Measurements from ENCODE around the gene PUSL1.

Gene PUSL1

DNA sequence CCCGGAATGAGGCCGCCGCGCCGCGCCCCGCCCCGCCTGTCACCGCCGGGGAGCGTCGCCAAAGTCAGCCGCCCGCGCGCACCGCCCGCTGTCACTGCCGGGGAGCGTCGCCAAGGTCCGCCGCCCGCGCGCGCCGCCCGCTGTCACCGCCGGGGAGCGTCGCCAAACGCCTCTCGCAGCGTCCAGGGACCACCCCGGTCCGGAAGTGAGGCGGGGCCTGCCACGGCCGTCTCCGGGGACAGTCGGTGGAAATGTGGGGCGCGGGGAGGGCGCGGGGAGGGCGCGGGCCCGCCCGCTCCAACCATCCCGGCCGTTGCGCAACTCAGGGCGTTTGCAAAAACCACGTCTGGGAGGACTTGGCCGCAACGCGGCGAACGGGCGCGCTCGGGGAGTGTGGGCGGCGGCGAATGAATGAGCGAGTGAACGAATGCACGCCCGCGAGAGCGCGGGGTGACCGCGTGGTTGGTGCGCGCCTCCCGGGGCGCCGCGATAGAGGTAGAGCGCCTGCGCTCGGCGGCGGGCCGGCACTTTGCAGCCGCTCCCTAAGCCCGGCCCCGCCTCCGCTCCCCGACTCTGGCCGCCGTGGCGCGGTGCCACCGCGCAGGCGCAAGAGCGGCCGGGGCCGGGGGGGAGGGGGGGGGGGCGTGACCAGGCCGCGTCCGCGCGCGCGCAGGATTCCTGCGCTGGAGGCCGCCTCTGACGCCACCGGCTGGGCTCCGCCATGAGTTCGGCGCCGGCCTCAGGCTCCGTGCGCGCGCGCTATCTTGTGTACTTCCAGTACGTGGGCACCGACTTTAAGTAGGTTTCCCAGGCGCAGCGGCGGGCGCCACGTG is at the start of gene PUSL1, which contains the start of gene ACAP3:
TSS of gene PUSL1 (plus strand) at position 675 of the 833 bp plus-strand sequence. CDS start at position 722, 47 bp downstream.
TSS of gene ACAP3 (minus strand) at position 8 of the 833 bp plus-strand sequence. CDS start 115 bp downstream, outside the sequence.
- peak; percentile 86 for DNase-seq

DNA sequence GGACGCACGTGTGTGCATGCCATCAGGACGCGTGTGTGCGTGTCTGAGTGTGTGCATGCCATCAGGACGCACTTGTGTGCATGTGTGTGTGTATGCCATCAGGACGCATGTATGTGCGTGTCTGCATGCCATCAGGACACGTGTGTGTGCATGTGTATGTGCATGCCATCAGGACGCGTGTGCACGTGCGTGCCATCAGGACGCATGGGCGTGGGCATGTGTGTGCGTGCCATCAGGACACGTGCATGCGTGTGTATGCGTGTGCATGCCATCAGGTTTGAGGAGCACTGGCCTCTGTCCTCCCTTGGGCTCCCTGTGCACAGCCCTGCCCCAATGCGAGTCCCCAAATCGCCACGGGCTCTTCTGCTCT is 49.3 kb upstream of the PUSL1 start:
- DNase-seq: no peak

DNA sequence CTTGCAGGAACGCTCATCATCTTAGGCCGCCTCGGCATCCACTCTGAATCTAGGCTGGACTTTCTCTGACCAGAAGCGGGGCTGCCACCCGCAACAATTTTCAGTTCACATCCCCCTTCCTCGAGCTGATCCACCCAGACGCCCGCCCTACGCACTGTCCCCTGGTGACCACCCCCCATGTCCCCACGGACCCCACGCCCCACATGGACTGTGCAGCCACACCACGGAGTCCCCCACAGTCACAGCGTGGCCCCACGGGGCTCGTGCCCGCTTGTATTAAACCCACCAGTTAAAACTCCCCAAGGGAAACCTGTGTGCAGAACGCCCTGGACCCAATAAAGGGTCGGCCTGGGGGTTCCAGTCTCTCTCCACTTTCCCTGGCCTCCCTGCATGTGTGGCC is 48.9 kb upstream of the PUSL1 start:
- no peak for DNase-seq

GRCh38 chr1:1259951-1260600 is 48.3 kb upstream of the PUSL1 start:
- DNase-seq: no peak

- DNase-seq: no peak
Measured at GRCh38 chr1:1260843-1261560, 47.4 kb upstream of the PUSL1 start.

DNA sequence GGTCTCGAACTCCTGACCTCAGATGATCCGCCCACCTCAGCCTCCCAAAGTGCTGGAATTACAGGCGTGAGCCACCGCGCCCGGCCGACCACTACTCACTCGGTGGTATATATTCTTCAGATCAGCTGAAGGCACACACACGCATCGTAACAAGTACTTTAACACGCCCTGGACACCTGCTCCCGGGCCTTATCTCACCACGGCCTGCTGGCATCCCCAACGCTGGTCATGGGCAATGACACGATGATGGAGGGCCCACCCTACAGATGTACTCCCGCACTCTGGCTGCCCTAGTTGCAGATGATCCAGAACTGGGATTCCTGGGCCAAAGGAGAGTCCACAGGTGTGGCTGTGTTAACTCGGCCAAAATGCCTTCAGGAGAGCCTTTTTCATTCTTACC is 46.3 kb upstream of the PUSL1 start:
- DNase-seq: no peak

- no peak for DNase-seq
Measured at GRCh38 chr1:1262758-1263157, 45.6 kb upstream of the PUSL1 start.

DNA sequence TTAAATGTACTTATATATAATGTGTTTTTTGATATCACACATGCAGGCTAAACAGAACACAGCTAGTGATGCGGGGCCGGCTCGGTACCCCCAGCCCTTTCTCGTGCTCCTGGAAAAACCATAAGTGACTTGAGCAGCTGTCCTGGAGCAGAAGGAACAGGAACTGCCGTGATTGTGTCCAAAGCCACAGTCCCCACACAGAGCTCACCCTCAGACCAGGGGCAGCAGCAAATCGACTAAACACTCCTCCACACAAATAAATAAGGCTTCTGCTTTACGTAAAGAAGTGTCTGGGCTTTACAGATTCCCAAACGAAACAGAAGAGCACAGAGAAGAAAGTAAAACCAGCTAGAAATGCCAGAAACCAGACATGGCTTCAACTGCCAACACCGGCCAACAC is 44.4 kb upstream of the PUSL1 start:
- DNase-seq: no peak

DNA sequence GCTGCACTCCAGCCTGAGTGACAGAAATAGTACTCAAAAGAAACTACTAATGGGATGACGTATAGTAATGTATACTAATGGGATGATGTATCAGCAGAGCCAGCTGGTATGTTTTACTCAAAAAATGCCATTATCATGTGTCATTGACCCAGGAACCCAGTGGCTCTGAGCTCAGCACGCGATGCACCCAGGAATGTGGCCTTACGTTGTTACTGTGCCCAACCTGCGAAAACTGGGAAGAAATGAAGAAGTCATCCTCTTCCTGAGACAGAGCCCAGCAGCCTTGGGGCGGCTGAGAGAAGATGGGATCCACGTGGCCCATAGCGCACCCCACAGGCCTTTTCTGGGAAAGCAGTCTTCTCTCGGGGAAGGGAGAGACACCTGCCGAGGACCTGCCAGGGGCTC is 43.5 kb upstream of the PUSL1 start:
- no peak for DNase-seq

- no peak for DNase-seq
Measured at GRCh38 chr1:1267488-1268283, 40.7 kb upstream of the PUSL1 start.

GRCh38 chr1:1268284-1268682 is 40.1 kb upstream of the PUSL1 start:
- no peak for DNase-seq

GRCh38 chr1:1270813-1271212 is 37.6 kb upstream of the PUSL1 start:
- DNase-seq: no peak

- DNase-seq: no peak
Measured at GRCh38 chr1:1272341-1273208, 35.8 kb upstream of the PUSL1 start.

GRCh38 chr1:1273209-1273511 is 35.2 kb upstream of the PUSL1 start:
- no peak for DNase-seq

DNA sequence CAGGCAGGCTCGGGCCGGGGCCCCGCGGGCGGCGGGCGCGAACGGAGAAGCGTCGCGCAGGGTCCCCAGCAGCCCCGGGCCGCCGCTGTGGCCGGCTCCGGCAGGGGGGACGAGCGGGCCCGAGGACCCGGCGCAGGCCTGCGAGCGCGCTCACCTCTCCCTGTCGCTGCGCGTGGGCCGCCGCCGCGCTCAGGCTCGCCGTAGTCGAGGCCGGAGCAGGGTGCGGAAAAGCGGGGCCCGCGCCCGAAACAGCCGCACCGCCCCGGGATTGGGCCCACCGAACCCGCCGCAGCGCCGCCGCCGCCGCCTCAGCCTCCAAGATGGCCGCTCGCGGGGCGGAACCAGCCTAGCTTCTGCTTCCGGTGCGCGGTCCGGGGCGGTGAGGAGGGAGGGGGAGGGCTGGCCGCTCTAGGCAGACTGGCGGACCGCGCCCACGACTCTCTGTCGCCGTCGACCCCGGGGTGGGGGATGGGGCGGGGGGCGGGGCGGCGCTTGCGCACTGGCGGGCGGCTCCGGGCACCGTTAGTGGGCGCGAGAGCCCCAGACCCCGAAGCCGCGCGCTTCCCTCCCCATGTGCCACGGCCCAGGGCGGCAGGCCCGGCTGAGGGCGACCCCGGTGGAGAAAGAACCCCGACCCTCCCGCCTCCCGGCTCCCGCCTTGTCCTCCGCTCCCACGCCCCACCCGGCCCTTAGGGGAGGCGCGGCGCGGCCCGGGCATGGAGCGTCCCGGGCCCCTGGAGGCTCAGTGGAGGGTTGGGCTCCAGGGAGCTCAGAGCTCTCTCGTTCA is 34.7 kb upstream of the PUSL1 start, which contains the start of gene UBE2J2:
TSS of gene UBE2J2 (minus strand) at position 343 of the 787 bp plus-strand sequence. CDS start 5,862 bp downstream, outside the sequence.
- DNase-seq: peak; percentile 93

DNA sequence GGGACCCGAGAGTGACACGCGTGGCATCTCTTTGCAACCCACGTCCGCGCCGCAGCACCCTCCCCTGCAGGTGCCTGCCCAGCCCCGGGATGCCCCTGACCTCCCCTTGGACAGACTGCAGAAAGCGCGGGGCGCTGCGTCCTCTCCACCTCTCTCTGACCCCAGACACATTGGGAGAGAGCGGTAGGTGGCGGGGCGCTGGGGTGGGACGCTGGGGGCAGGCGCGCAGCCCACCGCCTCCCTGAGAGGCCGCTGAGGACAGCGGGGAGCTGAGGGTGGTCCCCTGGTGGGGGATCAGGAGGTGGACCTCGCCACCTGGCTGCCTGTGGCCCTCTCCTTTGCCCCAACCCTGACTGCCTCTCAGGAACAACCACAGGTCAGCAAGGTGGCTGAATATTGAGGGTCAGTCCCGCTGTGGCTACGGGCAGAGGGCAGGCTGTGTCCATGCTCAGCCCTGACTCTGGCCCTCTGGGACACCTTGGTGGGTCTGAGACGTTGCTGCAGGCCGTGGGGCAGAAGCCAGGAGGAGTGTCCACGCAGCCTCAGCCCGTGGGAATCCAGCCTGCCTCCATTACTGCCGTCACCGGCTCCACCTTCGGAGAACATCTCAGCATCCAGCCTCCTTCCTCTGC is 34.0 kb upstream of the PUSL1 start:
- DNase-seq: no peak

DNA sequence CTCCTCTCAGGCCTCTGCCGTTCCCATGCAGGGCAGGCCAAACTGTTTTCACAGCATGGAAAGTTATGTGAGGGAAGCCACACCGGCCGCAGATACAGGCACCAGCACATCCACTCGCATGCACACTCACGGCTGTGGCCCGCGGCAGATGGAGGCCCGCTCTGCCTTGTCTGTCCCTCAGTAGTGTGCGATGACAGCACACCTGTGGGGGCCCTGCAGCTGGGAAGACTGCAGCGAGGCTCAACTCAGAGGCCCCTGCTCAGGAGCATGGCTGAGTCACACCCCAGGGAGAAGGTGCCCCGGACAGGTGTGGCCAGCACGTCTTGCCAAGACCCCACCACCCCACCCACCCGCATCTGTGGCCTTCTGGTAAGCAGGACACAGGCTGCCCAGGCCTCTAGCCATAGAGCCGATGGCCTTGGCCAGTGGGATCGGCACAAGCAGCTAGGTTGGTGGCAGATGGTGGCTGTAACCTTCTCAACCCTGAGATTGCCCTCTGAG is 33.4 kb upstream of the PUSL1 start:
- no peak for DNase-seq

GRCh38 chr1:1275836-1276235 is 32.6 kb upstream of the PUSL1 start:
- no peak for DNase-seq

GRCh38 chr1:1278620-1279019 is 29.8 kb upstream of the PUSL1 start:
- DNase-seq: no peak

DNA sequence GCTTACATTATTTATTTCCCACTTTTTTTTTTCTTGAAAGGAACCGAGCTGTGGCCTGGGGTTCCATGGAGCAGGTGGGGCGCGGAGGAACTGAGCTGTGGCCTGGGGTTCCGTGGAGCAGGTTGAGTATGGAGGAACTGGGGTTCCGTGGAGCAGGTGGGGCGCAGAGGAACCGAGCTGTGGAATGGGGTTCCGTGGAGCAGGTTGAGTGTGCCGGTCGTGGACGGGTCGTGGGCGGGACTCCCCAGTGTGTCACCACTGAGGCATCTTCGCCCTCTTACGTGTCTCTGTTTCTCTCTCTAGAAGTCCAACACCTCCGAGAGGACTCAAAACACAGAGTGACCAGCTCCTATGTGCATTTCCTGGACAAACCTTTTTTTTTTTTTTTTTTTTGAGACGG is 29.4 kb upstream of the PUSL1 start:
- no peak for DNase-seq

Measured in activated CD4-positive, alpha-beta T cell treated with anti-CD3 and anti-CD28 coated beads, Interleukin-2, amount 50 U/mL, for 1 hour (primary cell).